ENCODE results near the gene CREB3.

CREB3 gene, protein sequence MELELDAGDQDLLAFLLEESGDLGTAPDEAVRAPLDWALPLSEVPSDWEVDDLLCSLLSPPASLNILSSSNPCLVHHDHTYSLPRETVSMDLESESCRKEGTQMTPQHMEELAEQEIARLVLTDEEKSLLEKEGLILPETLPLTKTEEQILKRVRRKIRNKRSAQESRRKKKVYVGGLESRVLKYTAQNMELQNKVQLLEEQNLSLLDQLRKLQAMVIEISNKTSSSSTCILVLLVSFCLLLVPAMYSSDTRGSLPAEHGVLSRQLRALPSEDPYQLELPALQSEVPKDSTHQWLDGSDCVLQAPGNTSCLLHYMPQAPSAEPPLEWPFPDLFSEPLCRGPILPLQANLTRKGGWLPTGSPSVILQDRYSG

DNA sequence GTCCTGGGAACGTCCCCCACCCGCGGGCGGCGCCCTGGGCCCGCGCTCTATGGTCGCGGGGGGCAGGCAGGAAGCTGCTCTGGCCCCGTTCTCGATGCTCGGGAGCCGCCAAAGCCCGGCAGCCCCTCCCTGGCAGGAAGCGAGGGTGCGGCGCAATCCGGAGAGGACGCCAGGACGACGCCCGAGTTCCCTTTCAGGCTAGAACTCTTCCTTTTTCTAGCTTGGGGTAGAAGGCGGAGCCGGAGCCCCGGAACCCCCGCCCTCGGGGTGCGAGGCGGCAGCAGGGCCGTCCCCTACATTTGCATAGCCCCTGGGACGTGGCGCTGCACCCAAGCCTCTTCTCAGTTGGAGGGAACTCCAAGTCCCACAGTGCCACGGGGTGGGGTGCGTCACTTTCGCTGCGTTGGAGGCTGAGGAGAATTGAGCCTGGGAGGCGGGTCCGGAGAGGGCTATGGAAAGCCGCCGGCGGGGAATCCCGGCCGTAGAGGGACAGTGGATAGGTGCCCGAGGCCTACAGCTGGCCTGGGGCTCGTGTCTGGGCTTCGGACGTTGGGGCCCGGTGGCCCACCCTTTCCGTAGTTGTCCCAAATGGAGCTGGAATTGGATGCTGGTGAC, at the start of gene CREB3, which contains the start of gene TLN1:
CREB3 (plus strand) TSS at position 482 of the 615 bp plus-strand sequence; CDS start at position 589, 107 bp downstream.
TLN1 (minus strand) TSS at position 11 of the 615 bp plus-strand sequence. CDS start 6,501 bp downstream, outside the sequence.
- DNase-seq (ENCODE audit: low read depth in 2 of 2) = peak; percentile 92

- no peak for DNase-seq (ENCODE audit: low read depth in 2 of 2)
These were observed 49.1 kb upstream of the CREB3 start for GRCh38 chr9:35683323-35683722.

DNA sequence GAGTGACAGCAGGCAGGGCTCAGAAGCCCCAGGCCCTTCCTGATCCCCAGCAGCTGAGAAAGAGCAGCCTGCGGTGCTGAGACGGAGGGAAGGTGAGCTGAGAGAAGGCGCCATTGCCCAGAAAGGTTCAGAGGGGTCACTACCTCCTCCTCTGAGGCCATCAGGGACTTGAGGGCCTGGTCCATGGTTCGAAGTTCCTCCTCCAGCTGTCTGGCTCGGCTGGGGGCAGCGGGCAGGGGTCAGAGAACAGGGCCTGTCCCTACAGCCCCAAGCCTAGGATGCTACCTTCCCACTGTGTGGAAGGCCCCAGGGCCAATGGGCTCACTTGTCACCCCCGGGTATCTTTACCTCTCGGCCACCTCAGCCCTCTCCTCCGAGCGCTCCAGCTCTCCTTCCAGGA, 47.5 kb upstream of the CREB3 start:
- DNase-seq (ENCODE audit: low read depth in 2 of 2) = no peak

GRCh38 chr9:35685506-35685905, 47.0 kb upstream of the CREB3 start:
- DNase-seq (ENCODE audit: low read depth in 2 of 2) = no peak

- no peak for DNase-seq (ENCODE audit: low read depth in 2 of 2)
These were observed 46.0 kb upstream of the CREB3 start for GRCh38 chr9:35686222-35687203.

- DNase-seq (ENCODE audit: low read depth in 2 of 2) = no peak
These were observed 45.2 kb upstream of the CREB3 start for GRCh38 chr9:35687306-35687705.

DNA sequence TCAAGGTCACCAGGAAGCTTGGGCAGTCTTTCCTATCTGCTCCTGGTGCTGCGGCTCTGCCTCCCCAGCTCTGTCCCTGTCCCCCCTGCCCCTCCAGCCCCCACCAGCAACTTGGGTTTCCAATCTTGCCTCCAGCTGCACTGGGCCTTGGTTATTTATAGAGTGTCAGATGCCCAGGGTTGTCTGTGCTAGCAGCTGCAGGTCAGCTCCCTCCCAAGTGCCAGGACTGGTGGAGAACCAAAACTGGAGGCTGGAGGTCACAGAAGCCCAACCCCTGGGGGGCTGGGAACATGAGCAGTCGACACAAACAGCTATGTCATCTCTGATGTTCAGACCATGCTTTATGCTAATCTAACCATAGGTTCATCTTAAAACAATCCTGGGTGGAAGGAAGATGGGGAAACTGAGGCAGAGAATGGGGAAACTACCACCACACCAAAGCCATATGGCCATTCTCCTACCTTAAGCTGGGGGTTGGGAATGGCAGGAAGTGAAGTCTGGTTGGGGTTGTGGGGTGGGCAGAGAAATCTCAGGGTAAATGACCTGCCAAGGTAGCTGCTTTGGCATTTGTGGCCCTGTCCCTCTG, 44.4 kb upstream of the CREB3 start:
- DNase-seq (ENCODE audit: low read depth in 2 of 2) = no peak

- DNase-seq (ENCODE audit: low read depth in 2 of 2) = no peak
These were observed 43.6 kb upstream of the CREB3 start for GRCh38 chr9:35688558-35689541.

DNA sequence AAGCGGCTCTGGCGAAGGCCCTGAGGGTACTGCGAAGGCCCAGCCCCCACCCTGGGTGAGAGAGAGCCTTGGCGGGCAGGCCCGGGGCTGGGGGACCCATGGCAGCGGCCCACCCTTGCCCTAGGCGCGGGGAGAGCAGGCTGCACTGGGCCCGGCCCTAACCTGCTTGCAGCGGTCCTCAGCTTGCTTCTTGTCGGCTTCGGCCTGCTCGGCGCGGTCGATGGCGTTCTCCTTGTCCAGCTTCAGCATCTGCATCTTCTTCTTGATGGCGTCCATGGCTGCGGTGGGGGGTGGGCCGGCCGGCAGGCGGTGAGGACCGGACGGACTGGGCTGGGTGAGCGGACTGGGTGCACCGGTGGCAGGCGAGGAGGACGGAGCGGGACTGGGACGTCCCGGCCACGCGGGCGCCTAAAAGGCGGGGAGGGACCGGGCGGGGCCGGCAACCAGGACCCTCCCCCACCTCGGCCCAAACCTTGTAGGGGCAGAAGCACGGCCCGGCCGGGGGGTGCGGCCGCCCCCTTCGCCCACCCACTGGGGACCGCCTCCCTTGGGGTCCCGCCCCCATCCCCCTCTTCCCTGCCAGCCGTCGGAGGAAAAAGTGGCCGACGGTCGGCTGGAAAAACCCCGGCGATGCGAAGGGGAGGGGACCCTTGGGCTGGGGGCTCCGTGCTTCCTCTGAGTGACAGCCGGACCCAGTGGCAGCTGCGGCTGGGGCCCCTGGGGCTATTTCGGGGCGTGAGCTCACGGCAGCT, 42.7 kb upstream of the CREB3 start, which contains the start of gene TPM2:
TPM2 (minus strand) TSS at position 384 of the 752 bp plus-strand sequence; CDS start at position 276, 108 bp downstream.
- no peak for DNase-seq (ENCODE audit: low read depth in 2 of 2)

DNA sequence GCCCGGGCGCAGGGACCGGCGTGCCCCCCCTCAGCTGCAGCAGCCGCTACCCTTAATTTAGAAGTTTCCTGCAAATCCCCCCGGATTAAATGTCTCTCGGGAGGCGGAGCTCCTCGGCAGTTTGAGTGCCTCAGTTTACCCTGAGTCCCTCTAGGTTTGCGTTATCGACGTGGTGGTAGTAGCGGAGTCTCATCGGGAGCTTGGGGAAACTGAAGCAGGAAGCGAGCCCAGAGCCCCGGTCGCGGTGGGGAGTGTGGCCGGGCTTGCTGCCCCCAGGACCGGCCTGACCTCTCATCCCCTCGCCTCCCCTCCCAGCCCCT, 42.2 kb upstream of the CREB3 start:
- DNase-seq (ENCODE audit: low read depth in 2 of 2) = no peak

DNA sequence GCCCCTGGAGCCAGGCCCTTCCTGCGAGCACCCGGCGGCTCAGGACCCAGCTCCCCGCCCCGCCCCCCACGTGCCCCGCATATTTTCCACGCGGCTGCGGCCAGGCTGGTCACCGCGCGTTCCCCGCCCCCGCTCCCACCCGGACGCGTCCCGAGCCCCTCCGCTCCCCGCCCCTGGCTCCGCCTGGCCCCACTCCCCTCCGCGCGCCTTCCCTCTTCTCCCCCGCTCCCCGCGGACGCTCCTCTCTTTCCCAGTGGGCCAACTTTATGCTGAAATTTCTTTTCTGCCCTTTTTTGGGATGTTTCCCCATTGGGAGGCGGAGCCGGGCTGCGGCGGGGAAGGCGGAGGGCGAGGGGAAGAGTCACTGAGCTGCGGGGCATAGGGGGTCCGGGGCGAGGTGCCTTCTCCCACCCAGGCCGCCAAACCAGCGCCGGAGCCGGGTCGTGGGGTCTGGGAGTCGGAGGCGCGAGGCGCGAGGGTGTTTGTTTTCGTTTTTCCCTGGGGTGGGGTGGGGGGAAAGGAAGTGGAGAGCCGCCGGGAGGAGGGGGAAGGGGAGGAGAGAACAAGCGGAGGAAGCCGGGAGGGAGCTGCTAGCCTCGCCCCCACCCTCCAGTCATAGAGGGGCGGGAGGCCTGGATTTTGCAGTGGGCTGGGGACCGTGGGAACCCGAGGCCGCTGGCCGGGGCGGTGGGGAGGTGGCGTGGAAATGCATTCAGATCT, 41.7 kb upstream of the CREB3 start:
- DNase-seq (ENCODE audit: low read depth in 2 of 2) = peak in 1 of 2 donors; percentile 11

GRCh38 chr9:35691334-35691650, 41.2 kb upstream of the CREB3 start:
- no peak for DNase-seq (ENCODE audit: low read depth in 2 of 2)

DNA sequence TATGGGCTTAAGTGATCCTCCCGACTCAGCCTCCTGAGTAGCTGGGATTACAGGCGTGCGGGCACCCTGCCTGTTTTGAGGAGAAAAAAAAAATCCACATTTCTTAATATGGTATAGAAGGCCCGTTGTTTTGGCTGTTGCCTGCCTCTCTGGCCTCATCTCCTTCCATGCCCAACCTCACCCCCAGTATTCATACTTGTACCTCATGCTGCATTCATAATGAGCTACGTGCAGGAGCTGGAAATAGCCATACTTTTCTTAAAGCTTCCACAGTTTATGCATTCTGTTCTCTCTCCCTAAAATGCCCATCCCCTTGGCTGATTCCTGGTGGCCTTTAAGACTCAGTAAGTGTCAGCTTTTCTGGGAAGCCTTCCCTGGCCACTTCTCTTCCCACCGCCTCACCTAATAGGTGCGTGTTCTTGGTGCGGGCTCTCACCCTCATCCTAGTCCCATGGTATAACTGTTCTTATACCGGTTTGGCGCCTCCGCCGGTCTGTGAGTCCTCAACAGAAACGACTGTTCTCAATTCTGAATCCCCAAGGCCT, 40.6 kb upstream of the CREB3 start:
- no peak for DNase-seq (ENCODE audit: low read depth in 2 of 2)

DNA sequence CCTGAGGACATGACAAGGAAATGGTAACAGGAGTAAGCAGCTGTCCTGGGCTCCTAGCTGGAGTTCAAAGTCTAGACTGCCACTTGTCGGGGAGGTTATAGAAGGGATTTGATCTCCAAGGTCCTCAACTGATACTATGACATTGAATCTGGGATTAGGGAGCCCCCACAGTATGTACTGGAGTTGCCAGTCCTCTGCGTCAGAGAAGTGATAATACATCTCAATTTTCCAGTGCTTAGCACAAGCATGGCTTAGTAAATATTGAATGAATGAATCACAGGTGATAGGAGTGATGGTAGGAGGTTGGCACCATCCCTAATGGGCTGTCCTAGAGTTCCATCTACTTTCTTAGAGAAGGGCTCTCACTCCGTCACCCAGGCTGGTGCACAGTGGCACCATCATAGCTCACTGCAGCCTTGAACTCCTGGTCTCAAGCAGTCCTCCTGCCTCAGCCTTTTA, 36.5 kb upstream of the CREB3 start:
- DNase-seq (ENCODE audit: low read depth in 2 of 2) = no peak

GRCh38 chr9:35696520-35697215, 35.8 kb upstream of the CREB3 start:
- DNase-seq (ENCODE audit: low read depth in 2 of 2) = peak; percentile 15 to 28

DNA sequence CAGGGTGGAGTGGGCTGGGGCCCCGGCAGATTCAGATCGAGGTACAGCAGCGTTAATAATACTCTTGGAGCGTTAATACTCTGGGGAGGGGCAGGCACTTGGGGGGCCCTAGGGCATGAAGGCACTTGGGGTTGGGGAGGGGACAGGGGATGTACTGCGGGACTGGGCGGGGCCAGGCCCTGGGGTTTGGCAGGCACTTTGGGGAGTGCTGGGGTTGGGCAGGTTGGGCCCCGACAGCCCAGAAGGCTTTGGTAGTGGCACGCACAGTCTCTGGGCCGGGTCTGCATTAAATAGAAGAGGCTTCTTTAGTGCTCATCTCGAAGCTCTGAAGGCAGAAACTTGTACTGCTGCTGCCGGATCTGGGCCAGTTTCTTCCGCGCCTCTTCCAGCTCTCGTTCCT, 35.0 kb upstream of the CREB3 start:
- DNase-seq (ENCODE audit: low read depth in 2 of 2) = no peak

DNA sequence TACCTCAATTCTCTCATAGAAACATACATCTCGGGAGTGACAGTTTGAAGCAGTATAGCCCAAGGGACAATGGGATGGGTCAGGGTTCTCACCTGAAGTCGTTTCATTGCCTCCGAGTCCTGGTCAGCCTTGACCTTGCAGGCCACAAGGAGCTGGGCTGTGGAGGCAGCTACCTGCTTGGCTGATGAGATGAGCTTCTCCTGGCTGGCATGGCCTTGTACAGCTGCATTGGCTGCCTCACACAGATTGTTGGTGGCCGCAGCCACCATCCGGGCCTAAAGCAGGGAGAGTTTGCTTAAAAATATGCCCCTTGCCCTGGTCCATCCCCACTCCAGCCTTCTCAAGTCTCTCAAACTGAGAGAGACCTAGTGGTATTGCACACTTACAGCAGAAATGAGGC, 34.2 kb upstream of the CREB3 start:
- no peak for DNase-seq (ENCODE audit: low read depth in 2 of 2)

DNA sequence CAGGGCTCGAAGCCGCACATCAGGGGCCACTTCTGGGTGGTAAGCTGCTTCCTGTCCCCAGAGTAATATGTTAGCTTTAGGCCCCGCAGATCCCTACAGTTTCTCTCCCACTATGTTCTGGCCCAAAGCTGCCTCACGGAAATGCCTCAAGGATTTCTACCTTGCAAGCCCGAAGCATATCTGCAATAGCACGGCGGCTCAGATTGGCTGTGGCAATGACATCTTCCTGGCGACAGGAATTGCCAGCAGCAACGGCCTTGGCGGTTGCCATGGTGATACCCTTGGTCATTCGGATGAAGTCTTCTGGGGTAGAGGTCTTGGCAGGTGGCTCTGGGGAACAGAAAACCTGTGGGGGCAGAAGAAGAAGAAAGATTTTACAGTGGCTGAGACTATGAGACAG, 32.4 kb upstream of the CREB3 start:
- no peak for DNase-seq (ENCODE audit: low read depth in 2 of 2)
